BJ (cell line): ENCODE measurements around the gene DDIAS. TPM values are rescaled to one million over a fixed set of nuclear protein-coding genes. Genes with fewer than 3 reads are reported as not detected.

Source experiments
- CTCF ChIA-PET: fragments of 350-600 bp; formaldehyde crosslinking; extraction: SDS; loops from one replicate; lab custom pipeline; 2021; ENCODE audit warnings: antibody characterized with exemption, inconsistent platforms; lab: Yijun Ruan, JAX
- POLR2A ChIA-PET: fragments of 300-600 bp; sonication (Branson Sonifier 250); formaldehyde crosslinking; extraction: SDS; loops from one replicate; lab custom pipeline; 2021; ENCODE audit warnings: antibody characterized with exemption; lab: Charles Lee
- DNase-seq: peaks from one replicate; pipeline ENCODE4 v3.0.0-alpha.2; 2011; ENCODE audit warnings: low read depth
- H3K27me3 ChIP-seq: 2 replicates; pipeline ENCODE4 v1.6.0; 2011; ENCODE audit warnings: low read length; ENCODE audit not compliant: control insufficient read depth, insufficient read depth
- H3K36me3 ChIP-seq: 2 replicates; pipeline ENCODE4 v1.5.1; 2011; ENCODE audit warnings: low read length; ENCODE audit not compliant: control insufficient read depth, insufficient read depth
- H3K4me3 ChIP-seq: 2 replicates; pipeline ENCODE4 v1.5.1; 2011; ENCODE audit warnings: low read depth, mild to moderate bottlenecking, control low read depth, low read length
- CTCF ChIP-seq: IDR thresholded peaks from 2 replicates; pipeline ENCODE4 v1.5.1; 2011; ENCODE audit warnings: low read depth, mild to moderate bottlenecking, control low read depth, inconsistent platforms, low read length, moderate library complexity; ENCODE audit not compliant: insufficient read depth
- polyA plus RNA-seq: library from polyadenylated mRNA; depleted of rRNA; stranded (reverse); fragments of >200 nt; gene quantifications from 2 replicates; pipeline ENCODE4 v1.2.3, GENCODE V29; 2011

Gene DDIAS
- polyA plus RNA-seq, 1 experiment: 2.7 TPM

GRCh38 chr11:82889133-82890001 lies 12.2 kb upstream of the DDIAS start:
- no peak for TF ChIP-seq CTCF
- Histone ChIP-seq H3K4me3 (no peak overlapping the region), H3K36me3 (no peaks in the 10 kb centered on the region), H3K27me3 (no peaks in the 10 kb centered on the region)
- CTCF ChIA-PET: interaction anchor here (0.6 to 1.1 kb wide), 3 partner anchors 22 to 361 kb away, joined by 3 read pairs; no protein-coding TSS in a partner anchor
- POLR2A ChIA-PET: no interaction called here
- DNase-seq: no peak

GRCh38 chr11:82890002-82890341 lies 11.6 kb upstream of the DDIAS start:
- CTCF ChIA-PET: interaction anchor here (0.6 to 0.9 kb wide), 2 partner anchors 146 to 361 kb away, joined by 3 read pairs; no protein-coding TSS in a partner anchor
- H3K27me3 ChIP-seq: no peaks in the 10 kb centered on the region
- no peak overlapping the region for H3K4me3 ChIP-seq
- DNase-seq: no peak
- POLR2A ChIA-PET: no interaction called here
- no peaks in the 10 kb centered on the region for H3K36me3 ChIP-seq
- no peak for TF ChIP-seq CTCF

GRCh38 chr11:82890936-82891335 lies 10.6 kb upstream of the DDIAS start:
- H3K4me3 ChIP-seq: no peak overlapping the region
- ChIA-PET POLR2A (no interaction called here), CTCF (no interaction called here)
- no peak for TF ChIP-seq CTCF
- no peaks in the 10 kb centered on the region for H3K36me3 ChIP-seq
- no peak for DNase-seq
- H3K27me3 ChIP-seq: no peaks in the 10 kb centered on the region

DNA sequence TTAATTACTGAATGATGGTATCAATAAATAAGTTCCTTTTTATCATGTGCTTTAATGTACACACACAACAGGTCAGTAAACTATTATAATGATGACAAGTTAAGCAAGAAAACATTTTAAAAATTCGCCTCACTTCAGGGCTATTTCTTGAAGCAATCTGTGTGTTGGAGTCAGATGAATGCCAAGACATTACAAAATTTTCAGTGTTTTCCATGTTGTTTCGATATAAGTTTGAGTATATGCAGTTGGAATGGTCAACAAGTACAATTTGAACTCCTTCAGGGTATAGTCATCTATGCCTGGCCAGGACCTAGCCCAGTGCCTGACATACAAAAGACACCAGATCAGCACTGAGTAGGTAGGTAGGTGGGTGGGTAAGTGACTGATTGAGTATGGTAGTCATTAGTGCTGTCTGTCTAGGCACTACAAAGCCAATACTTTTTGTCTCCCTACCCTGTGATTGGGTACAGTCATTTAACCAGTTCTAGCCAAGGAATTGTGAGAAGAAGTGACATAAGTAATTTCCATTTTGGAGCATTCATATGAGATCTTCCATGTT lies 8.8 kb upstream of the DDIAS start:
- TF ChIP-seq CTCF: no peak
- no peak for DNase-seq
- Histone ChIP-seq H3K27me3 (no peaks in the 10 kb centered on the region), H3K4me3 (no peak overlapping the region), H3K36me3 (no peaks in the 10 kb centered on the region)
- CTCF ChIA-PET: interaction anchor here (1.8 kb wide), 1 partner anchor 26 kb away, joined by 8 read pairs; no protein-coding TSS in a partner anchor
- POLR2A ChIA-PET: no interaction called here

DNA sequence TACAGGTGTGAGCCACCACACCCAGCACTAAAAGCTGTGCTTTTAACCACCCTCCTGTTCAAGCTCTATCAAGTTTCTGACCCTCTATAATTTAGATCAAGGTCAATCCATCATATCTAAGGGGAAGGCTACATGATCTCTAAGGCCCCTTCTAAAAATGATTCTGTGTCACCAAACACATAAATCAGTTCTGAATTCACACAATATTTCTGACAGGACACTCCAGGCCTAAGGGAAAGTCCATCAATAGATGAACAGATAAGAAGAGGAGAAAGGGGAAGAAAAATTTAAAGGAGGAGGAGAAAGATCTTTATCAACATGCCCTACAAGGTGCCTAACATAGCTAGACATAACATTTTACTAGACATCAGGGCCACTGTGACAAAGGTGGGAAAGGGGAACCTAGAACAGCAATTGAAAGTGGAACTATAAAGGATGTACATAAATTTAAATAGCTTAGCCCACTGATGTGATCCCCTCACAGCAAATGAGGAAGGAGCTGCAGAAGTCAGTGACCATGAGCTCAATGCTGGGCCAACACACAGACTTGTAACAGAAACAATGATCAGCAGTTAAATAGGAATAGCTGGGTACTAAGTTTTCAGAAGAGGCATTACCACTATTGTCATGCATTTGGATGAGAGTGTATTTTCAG lies 6.0 kb upstream of the DDIAS start:
- DNase-seq: no peak
- no peak for TF ChIP-seq CTCF
- no peaks in the 10 kb centered on the region for H3K36me3 ChIP-seq
- H3K4me3 ChIP-seq: no peak overlapping the region
- ChIA-PET POLR2A (no interaction called here), CTCF (interaction anchor here (1.2 to 3.2 kb wide), 4 partner anchors 10 to 920 kb away, joined by 4 to 8 read pairs (median 4); no protein-coding TSS in a partner anchor)
- no peaks in the 10 kb centered on the region for H3K27me3 ChIP-seq
